Tibial nerve (tissue), 4 donors: ENCODE measurements around the gene C1orf94. TPM values are rescaled to one million over a fixed set of nuclear protein-coding genes. Genes with fewer than 3 reads are reported as not detected.

Experiments used
- DNase-seq, 2 donors: peaks; one replicate each; pipeline ENCODE4 v3.0.0-alpha.2; 2019; ENCODE audit warnings: low spot score in 2 of 2
- H3K27ac ChIP-seq, 4 donors: fragments of 200-600 bp; sonication (generic) in 3 of 4; one replicate each; pipeline ENCODE4 v1.5.1; 2017 to 2019; ENCODE audit warnings: mild to moderate bottlenecking in 1 of 4
- H3K27me3 ChIP-seq, 2 donors: fragments of 200-600 bp; sonication (generic) in 1 of 2; one replicate each; pipeline versions ENCODE4 v1.5.1 to v1.6.0; 2017 to 2019
- H3K36me3 ChIP-seq, 3 donors: fragments of 200-600 bp; sonication (generic); one replicate each; pipeline ENCODE4 v1.5.1; 2018 to 2019
- H3K4me1 ChIP-seq, 4 donors: fragments of 200-600 bp; sonication (generic) in 3 of 4; one replicate each; pipeline ENCODE4 v1.5.1; 2017 to 2019
- H3K4me3 ChIP-seq, 4 donors: fragments of 200-600 bp; sonication (generic) in 3 of 4; one replicate each; pipeline ENCODE4 v1.5.1; 2017 to 2019; ENCODE audit warnings: mild to moderate bottlenecking in 1 of 4, moderate library complexity in 1 of 4
- H3K9me3 ChIP-seq, 4 donors: fragments of 200-600 bp; sonication (generic) in 3 of 4; one replicate each; pipeline ENCODE4 v1.5.1; 2017 to 2019
- EP300 ChIP-seq, 2 donors: sonication (generic); formaldehyde crosslinking; IDR thresholded peaks; one replicate each; pipeline ENCODE4 v1.6.1; 2017; ENCODE audit warnings: antibody characterized with exemption in 2 of 2, mild to moderate bottlenecking in 1 of 2
- POLR2A ChIP-seq, 2 donors: fragments of 450-650 bp; IDR thresholded peaks; one replicate each; pipeline ENCODE4 v1.6.1; 2017; ENCODE audit warnings: antibody characterized with exemption in 2 of 2, mild to moderate bottlenecking in 2 of 2, moderate library complexity in 2 of 2
- WGBS, 2 donors: methylation state at CpG; one replicate each; pipeline ENCODE4 v1.1.5; 2018; 5-methylcytosine and 5-hydroxymethylcytosine counted together
- total RNA-seq, 4 donors: library from RNA; depleted of rRNA; stranded (reverse); fragments of >200 nt; gene quantifications; one replicate each; pipeline ENCODE4 v1.1.0, GENCODE V29; 2016
- TF ChIP-seq, protein P1 (sequence below), 5 experiments: fragments of 200-600 bp in 3 of 5; fragments of 450-650 bp in 2 of 5; sonication (generic) in 3 of 5; IDR thresholded peaks; one replicate each; pipeline ENCODE4 v1.5.1; 2016 to 2019; ENCODE audit warnings: antibody characterized with exemption in 5 of 5, mild to moderate bottlenecking in 3 of 5, moderate library complexity in 2 of 5

The C1orf94 gene
- total RNA-seq, 4 donors from 2014 or later, result not detected

DNA sequence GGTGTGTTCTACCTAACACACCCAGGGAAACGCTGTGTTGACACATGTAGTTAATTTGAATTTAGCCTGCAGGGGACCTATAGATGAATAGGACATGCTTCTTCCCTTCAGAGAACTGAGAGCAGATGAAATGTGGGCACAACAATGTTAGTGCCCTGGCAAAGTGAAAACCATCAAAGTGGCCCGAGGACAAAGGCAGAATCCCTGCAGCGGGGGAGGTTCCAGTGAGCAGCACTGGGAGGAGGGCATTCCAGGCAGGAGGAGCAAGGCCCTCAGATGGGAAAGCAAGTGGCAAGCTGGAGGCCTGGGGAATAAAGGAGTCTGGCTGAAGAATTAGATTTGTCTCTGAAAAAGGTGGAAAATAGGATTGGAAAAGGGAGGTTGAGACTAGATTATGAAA lies 37.2 kb downstream of the C1orf94 start:
- 37 to 49% methylated on average over 3 of the region's 3 CpGs for WGBS, 2 donors
- Histone ChIP-seq H3K9me3 (no peaks in the 10 kb centered on the region), H3K36me3 (no peaks in the 10 kb centered on the region), H3K27ac (no peak overlapping the region), H3K27me3 (no peaks in the 10 kb centered on the region), H3K4me3 (no peak overlapping the region), H3K4me1 (no peaks in the 10 kb centered on the region)
- no peak for TF ChIP-seq EP300 (IDR thresholded peaks at IDR 0.05)
- DNase-seq, result no peak

DNA sequence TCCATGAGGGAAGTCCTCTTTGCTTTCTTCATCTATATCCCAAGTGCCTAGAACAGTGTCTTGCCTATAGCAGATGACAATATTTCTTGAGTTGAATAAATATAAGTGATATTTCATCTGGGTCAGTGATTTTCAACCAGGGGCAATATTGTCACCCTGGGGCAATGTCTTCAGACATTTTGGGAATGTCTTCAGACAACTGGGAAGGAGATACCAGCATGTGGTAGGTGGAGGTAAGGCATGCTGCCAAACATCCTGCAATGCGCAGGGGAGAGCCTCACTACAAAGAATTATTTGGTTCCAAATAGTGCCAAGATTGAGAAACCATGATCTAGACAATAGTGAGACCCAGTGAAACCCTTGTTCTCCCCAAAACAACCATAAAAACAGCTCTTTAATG lies 54.7 kb downstream of the C1orf94 start:
- Histone ChIP-seq H3K4me3 (no peak overlapping the region), H3K27ac (no peak overlapping the region), H3K9me3 (no peaks in the 10 kb centered on the region), H3K4me1 (no peaks in the 10 kb centered on the region), H3K36me3 (no peaks in the 10 kb centered on the region), H3K27me3 (peaks cover 0 to 2% of the 10 kb centered on the region in 2 donors)
- TF ChIP-seq POLR2A (IDR thresholded peaks at IDR 0.05) (no peak), EP300 (IDR thresholded peaks at IDR 0.05) (no peak)
- TF ChIP-seq, protein P1, sequence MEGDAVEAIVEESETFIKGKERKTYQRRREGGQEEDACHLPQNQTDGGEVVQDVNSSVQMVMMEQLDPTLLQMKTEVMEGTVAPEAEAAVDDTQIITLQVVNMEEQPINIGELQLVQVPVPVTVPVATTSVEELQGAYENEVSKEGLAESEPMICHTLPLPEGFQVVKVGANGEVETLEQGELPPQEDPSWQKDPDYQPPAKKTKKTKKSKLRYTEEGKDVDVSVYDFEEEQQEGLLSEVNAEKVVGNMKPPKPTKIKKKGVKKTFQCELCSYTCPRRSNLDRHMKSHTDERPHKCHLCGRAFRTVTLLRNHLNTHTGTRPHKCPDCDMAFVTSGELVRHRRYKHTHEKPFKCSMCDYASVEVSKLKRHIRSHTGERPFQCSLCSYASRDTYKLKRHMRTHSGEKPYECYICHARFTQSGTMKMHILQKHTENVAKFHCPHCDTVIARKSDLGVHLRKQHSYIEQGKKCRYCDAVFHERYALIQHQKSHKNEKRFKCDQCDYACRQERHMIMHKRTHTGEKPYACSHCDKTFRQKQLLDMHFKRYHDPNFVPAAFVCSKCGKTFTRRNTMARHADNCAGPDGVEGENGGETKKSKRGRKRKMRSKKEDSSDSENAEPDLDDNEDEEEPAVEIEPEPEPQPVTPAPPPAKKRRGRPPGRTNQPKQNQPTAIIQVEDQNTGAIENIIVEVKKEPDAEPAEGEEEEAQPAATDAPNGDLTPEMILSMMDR (IDR thresholded peaks at IDR 0.05), result no peak
- 75 to 100% methylated on average over 1 of the region's 1 CpG for WGBS, 2 donors
- no peak for DNase-seq

DNA sequence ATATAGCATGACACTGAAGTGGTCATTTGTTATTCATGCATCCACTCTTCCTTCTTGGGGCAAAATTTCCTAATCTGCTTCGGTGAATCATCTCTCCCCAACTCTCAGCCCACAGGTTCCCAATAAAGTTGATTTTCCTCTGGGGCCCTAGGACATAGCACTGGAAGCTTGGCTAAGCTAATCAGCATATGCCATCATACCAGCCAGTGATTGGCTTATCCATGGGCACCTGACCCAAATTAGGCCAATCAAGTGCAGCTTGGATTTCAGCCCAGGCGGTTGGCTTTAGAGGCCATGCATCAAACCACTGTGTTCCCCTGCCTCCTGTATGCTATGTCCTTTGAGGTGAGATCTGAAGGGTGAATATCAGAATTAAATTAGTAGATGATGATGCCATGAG lies 58.9 kb downstream of the C1orf94 start:
- no peak for DNase-seq
- WGBS, 2 donors, result 80 to 90% methylated on average over 2 of the region's 2 CpGs
- Histone ChIP-seq H3K27me3 (no peaks in the 10 kb centered on the region), H3K27ac (no peak overlapping the region), H3K4me1 (no peaks in the 10 kb centered on the region), H3K36me3 (no peaks in the 10 kb centered on the region), H3K4me3 (no peak overlapping the region), H3K9me3 (no peaks in the 10 kb centered on the region)
- TF ChIP-seq EP300 (IDR thresholded peaks at IDR 0.05) (no peak), POLR2A (IDR thresholded peaks at IDR 0.05) (no peak)
- TF ChIP-seq, protein P1 (IDR thresholded peaks at IDR 0.05), result no peak

DNA sequence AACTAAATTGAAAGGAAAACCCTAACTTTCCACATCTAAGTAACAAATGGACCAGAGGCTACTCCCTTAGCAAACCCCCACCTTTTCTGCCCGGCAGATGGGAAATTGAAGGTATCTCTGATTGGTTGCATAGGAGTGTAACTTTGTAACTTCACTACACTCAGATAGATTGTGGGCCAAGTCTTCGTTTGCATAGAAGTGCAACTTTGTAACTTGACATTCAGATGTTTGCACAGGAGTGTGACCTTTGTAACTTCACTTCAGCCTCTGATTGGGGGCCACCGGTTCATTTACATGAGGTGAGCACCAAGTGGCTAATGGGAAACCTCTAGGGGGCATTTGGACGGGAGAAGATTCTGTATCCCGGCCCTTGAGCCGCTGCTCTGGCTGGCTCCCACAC lies 59.4 kb downstream of the C1orf94 start:
- Histone ChIP-seq H3K9me3 (peaks cover 0 to under 1% (median 0%) of the 10 kb centered on the region in 4 donors), H3K27ac (no peak overlapping the region), H3K36me3 (no peaks in the 10 kb centered on the region), H3K4me1 (no peaks in the 10 kb centered on the region), H3K4me3 (no peak overlapping the region), H3K27me3 (no peaks in the 10 kb centered on the region)
- DNase-seq, result no peak
- TF ChIP-seq EP300 (IDR thresholded peaks at IDR 0.05), result no peak
- TF ChIP-seq, protein P1 (IDR thresholded peaks at IDR 0.05), result no peak
- no peak for TF ChIP-seq POLR2A (IDR thresholded peaks at IDR 0.05)
- 74 to 77% methylated on average over 6 of the region's 6 CpGs for WGBS, 2 donors

DNA sequence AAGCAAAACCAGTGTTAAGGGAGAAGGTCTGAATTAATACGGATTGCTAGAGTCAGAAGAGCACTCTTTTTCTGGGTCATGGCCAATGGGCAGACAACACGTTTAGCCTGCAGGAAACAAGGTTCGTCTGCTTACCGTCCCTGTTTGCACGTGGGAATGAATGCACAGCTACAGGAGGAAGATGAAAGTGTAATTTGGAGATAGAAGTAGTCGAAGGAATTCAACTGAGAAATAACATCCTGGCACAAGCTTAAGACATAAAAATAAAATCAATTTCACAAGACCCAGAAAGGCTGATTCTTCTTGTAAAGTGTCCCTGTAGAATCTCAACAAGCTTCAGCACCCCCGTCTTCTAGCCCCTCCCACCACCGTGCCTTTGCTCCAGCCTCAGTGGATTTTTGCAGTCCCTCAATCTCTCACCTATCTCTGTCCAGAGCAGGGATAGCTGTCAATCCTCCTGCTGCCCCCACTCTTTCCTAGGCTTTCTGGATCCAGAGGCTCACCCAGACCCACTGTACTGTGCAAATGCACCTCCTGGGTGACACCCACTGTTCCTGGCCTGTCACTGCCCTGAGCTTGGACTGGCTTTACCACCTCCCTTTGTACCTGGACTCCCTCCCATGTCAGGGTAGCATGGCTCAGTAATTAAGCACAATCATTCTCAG lies 60.6 kb downstream of the C1orf94 start:
- Histone ChIP-seq H3K4me3 (no peak overlapping the region), H3K27me3 (no peaks in the 10 kb centered on the region), H3K36me3 (no peaks in the 10 kb centered on the region), H3K27ac (no peak overlapping the region), H3K4me1 (no peaks in the 10 kb centered on the region), H3K9me3 (peaks cover 0 to 6% (median 0%) of the 10 kb centered on the region in 4 donors)
- no peak for TF ChIP-seq EP300 (IDR thresholded peaks at IDR 0.05)
- TF ChIP-seq, protein P1 (IDR thresholded peaks at IDR 0.05), result no peak
- TF ChIP-seq POLR2A (IDR thresholded peaks at IDR 0.05), result no peak
- no peak for DNase-seq
- WGBS, 2 donors, result 44 to 53% methylated on average over 8 of the region's 8 CpGs
